Cerebellar nuclear complex (tissue), 1 donor: ENCODE measurements around the gene KSR2.
A peak's percentile ranks its signal among the peaks of the same experiment; 100 is the strongest.
"Not testable (repeated sequence)": the region's sequence is repeated elsewhere in the genome, so short reads cannot be mapped to it uniquely, and the experiment has no call there.

Source experiments
- DNase-seq, 2 experiments: peaks; one replicate each; lab custom pipeline; 2025; lab: John Stamatoyannopoulos, UW

KSR2 gene

DNA sequence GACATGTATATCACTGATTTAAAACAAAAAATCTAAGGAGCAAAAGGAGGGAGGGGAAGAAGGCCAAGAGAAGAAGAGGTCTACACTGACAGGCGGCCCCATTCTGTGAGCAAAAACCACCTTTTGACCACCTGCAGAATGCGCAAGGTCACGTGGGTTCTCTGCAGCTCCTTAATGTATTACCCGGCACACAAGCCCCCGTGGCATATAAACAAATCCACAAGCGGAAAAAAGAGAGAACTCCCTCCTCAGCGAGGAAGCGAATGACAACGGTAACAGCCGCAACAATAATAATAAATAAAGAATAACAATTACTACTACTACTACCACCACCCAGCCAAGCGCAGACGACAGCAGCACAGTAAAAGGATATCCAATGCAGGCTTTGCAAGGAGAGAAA is 1.3 kb downstream of the KSR2 start:
- DNase-seq, result peak in 1 of 2 experiments; percentile 6

GRCh38 chr12:117967043-117967442 is 1.7 kb downstream of the KSR2 start:
- DNase-seq, result no peak

GRCh38 chr12:117966511-117966910 is 2.3 kb downstream of the KSR2 start:
- DNase-seq, result no peak

DNA sequence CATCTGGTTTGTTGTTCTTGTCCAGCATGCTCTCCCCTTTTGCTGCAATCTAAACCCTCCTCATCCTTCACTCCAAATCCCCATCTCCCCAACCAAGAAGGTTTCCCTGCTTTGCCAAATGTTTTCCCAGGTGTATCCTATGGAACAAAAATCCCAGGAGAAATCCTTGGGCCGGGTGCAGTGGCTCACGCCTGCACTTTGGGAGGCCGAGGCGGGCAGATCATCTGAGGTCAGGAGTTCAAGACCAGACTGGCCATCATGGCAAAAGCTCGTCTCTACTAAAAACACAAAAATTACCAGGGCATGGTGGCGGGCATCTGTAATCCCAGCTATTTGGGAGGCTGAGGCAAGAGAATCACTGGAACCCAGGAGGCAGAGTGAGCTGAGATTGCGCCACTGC is 5.0 kb downstream of the KSR2 start:
- DNase-seq, result no peak

DNA sequence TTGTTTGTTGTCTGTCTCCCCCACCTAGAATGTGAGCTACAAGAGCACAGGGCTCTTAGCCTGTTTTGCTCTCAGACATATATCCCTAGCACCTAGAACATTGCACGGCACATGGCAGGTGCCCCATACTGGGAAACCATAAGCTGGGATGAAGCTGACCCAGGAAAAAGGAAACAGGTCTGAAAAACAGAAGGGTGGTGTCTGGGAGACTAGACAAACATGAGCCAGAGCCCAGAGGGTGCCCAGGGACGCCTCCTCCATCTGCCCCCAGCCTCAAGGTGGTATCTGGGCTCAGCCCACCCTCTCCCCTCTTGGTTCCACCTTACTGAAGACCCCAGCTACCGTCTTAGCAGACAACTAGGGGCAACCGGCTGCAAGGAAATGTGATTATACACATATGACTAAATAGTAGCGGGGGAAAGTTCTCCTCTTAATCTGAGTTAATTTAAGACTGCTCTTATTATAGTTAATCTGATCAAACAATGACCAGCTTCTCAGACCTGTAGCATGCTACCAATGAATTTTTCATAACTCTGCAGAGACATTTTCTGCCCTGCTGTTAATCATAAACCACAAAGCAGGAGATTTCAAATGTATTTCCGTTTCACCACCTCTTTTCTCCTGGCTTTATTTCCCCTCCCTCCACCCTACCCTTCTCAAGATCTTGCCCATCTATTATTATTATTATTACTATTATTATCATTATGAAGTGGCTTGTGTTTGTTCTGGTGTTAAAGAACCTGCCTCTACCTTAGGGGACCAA is 31.9 kb downstream of the KSR2 start:
- DNase-seq, result no peak

DNA sequence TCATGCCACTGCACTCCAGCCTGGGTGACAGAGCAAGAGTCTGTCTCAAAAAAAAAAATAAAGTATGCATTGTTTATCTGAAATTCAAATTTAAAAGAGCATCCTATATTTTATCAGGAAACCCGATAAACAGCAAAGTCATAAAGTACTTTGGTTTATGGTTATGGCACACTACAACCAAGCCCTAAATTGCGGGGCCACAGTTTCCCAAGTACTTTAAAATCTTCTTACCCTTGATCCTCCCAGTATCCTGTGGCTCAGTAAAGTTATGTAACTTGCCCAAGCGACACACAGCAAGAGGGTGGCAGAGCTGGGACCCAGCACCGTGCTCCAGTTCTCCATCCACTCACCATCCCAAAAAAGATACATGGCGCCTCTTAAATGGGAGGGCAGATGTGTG is 35.2 kb downstream of the KSR2 start:
- no peak for DNase-seq

DNA sequence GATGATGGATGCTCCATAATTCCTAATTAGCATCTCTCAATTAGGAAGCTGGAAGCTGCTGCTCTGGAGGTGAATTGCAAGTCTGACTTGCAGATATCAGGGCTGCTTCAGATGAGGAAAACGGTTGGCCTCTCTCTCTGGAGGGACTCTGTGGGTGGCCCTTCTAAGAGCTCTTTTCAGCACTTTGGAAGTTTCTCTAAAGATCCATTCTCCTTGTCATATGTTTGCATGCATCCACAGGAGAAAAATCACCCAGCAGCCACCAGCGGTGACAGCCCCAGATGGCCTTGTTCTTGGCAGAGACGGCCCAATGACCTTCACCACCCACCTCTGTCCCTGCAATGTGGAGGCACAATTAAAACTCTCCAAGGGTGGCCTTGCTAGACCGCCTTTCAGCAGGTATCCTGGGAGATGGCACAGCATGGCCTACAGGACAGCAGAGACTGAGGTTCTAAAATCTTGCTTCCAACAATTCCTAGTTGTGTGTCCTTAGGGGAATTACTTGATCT is 42.3 kb downstream of the KSR2 start:
- no peak for DNase-seq

DNA sequence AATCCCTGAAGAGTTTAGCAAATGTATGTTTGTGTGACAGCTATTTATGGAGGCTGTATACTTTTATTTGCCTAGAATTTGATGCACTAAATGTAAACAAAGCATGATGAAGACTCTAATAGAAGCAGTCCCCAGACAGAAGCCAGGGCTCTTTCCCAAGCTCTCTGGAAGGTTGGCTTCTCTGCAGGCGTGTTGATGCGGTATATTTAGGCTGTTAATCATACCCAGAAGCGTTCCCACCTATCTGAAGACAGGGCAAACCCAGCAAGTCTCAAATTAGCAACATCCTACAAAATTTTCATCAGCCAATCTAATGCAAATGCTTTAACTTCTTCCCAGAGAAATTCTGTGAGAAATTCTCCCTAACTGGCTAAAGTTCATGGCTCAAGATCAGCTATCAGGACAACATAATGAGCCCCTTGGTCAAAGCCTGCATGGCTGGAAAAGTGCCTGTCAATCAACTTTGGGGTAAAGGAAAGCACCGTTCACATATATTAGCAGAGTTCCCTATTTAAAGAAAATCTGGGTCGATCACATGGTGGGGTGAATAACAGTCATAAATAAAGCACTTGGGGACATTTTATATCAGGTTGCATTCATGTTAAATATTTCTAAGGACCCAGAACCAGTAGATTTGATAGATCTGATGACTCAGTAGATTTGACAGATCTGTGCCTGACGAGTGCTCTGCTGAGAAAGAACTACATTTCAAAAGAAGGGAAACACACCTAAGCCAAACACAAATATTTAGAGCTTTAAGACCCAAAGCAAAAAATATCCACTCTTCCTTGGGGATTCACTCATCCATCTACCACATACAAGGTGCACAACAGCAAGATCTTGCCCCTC is 46.6 kb downstream of the KSR2 start:
- no peak for DNase-seq

GRCh38 chr12:117919479-117919878 is 49.3 kb downstream of the KSR2 start:
- DNase-seq, result no peak

GRCh38 chr12:117914686-117915085 is 54.1 kb downstream of the KSR2 start:
- DNase-seq, result no peak

GRCh38 chr12:117912756-117913155 is 56.0 kb downstream of the KSR2 start:
- no peak for DNase-seq

- DNase-seq, result no peak
Observed at GRCh38 chr12:117908411-117908810, 60.4 kb downstream of the KSR2 start.

GRCh38 chr12:117907108-117907689 is 61.6 kb downstream of the KSR2 start:
- no peak for DNase-seq

- no peak for DNase-seq
Observed at GRCh38 chr12:117904051-117904450, 64.7 kb downstream of the KSR2 start.

GRCh38 chr12:117903110-117903840 is 65.5 kb downstream of the KSR2 start:
- no peak for DNase-seq

DNA sequence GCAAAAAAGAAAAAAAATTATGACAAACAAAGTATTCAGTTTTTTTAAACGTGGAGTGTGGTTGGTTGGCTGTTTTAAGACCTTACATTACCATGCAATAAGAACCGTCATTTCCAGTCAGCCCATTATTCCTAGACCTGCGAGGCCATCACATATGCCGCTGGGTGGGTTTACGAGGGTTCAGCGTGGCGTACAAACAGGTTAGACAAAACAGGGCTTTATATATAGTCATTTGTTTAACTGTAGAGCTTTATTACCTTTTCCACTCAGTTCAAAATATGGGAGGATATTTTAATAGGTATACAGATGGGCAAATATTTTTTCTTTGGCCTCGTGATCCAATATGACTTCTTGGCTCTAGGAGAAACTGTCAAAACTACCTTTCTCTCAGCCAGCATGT is 67.2 kb downstream of the KSR2 start:
- DNase-seq, result no peak

- no peak for DNase-seq
Observed at GRCh38 chr12:117900561-117900960, 68.2 kb downstream of the KSR2 start.

DNA sequence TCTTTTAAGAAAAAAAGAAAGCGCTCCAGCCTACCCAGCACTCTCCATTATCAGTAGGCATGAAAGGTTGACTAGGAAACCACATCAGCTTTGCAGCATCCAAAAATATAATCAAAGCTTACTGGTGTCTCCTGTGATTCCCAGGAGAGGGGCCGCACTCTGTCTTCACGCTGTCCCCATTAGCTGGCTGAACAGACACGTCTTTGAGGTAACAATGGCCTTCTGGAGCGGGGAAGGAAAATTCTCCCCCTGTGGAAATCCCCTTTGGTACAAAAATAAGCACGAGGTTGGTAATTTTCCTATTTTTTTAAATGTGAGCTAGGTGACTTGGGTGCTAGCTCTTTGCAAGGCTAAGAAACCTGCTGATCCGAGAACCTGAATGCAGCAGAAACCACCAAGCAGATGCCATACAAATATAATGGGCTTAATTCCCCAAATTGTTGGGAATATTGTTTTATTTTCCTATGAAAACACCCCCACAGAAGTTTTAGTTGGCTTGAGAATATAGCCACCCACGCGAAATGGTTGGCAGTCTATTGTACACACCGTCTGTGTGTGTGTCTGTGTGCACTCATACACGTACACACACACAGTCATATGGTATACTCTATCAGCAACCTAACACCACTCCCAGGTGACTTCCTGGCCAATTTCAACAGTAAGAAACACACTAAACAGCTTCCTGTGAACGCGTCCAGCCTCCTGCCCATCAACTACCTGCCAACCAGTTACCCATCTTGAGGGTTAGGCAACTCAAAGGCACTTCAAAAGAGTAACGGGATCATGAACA is 71.2 kb downstream of the KSR2 start:
- no peak for DNase-seq

- no peak for DNase-seq
Observed at GRCh38 chr12:117896009-117896408, 72.8 kb downstream of the KSR2 start.

GRCh38 chr12:117892441-117892840 is 76.3 kb downstream of the KSR2 start:
- DNase-seq, result no peak

DNA sequence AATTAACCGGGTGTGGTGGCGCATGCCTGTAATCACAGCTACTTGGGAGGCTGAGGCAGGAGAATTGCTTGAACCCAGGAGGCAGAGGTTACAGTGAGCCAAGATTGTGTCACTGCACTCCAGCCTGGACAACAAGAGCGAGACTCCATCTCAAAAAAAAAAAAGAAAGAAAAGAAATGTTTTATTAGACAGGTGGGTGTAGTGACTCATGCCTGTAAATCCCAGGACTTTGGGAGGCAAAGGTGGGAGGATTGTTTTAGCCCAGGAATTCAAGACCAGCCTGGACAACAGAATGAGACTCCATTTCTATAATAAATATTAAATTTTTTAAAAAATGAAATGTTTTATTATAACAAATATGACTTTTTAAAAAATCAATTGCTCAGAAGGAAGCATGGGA is 77.5 kb downstream of the KSR2 start:
- DNase-seq, result not testable (repeated sequence)
